LNCAP (cell line): ENCODE results near the gene PARD3B.

ENCODE experiments used
- CTCF ChIP-seq: fragments of 450-650 bp; IDR thresholded peaks from 2 replicates; pipeline ENCODE4 v1.5.1; 2017; ENCODE audit warnings: mild to moderate bottlenecking

The PARD3B gene

GRCh38 chr2:204748286-204748685 is 203.0 kb downstream of the PARD3B start:
- no peak for TF ChIP-seq CTCF

GRCh38 chr2:204749319-204749718 is 204.0 kb downstream of the PARD3B start:
- TF ChIP-seq CTCF, result no peak

GRCh38 chr2:204750389-204750788 is 205.1 kb downstream of the PARD3B start:
- no peak for TF ChIP-seq CTCF

GRCh38 chr2:204751472-204751871 is 206.2 kb downstream of the PARD3B start:
- no peak for TF ChIP-seq CTCF

GRCh38 chr2:204753841-204754240 is 208.6 kb downstream of the PARD3B start:
- no peak for TF ChIP-seq CTCF

- TF ChIP-seq CTCF, result no peak
These were observed 209.6 kb downstream of the PARD3B start for GRCh38 chr2:204754898-204755297.

GRCh38 chr2:204763974-204764703 is 218.9 kb downstream of the PARD3B start:
- no peak for TF ChIP-seq CTCF

GRCh38 chr2:204770735-204771134 is 225.5 kb downstream of the PARD3B start:
- no peak for TF ChIP-seq CTCF
